Measurements from ENCODE around the gene PRKG1.

Gene PRKG1

GRCh38 chr10:51077507-51077906 is 3.2 kb downstream of the PRKG1 start:
- Histone ChIP-seq H2BK15ac (replicated peaks; ENCODE audit: low read depth) (no peak overlapping the region), H3K27me3 (ENCODE audit: insufficient read depth, low read length, poor library complexity) (no peaks in the 10 kb centered on the region), H4K5ac (ENCODE audit: low read length) (no peak overlapping the region), H2BK5ac (ENCODE audit: low read length) (no peak overlapping the region), H3K79me1 (ENCODE audit: low read length) (no peaks in the 10 kb centered on the region), H4K8ac (ENCODE audit: low read depth, low read length) (no peak overlapping the region), H3K36me3 (ENCODE audit: control insufficient read depth, insufficient read depth, low read length) (no peaks in the 10 kb centered on the region), H3K9ac (ENCODE audit: low read length) (no peak overlapping the region), H3K4me3 (ENCODE audit: low read length) (no peak overlapping the region), H3K27ac (ENCODE audit: low read depth, low read length) (no peak overlapping the region), H3K4ac (ENCODE audit: low read depth, low read length) (no peak overlapping the region), H3K23ac (ENCODE audit: low read length) (no peak overlapping the region), H3K56ac (ENCODE audit: low read length) (no peak overlapping the region), H3K79me2 (ENCODE audit: control insufficient read depth, insufficient read depth, low read length) (no peaks in the 10 kb centered on the region), H2AK5ac (ENCODE audit: low read length) (no peak overlapping the region), H3K4me2 (ENCODE audit: low read length) (no peak overlapping the region), H2BK120ac (ENCODE audit: low read depth, low read length) (no peak overlapping the region), H3K4me1 (ENCODE audit: control insufficient read depth, low read depth, low read length) (no peaks in the 10 kb centered on the region), H3K18ac (ENCODE audit: low read length) (no peak overlapping the region)
- DNase-seq, result no peak

GRCh38 chr10:51079331-51079730 is 5.0 kb downstream of the PRKG1 start:
- peak; percentile 67 for DNase-seq
- no peak overlapping the region for H3K56ac ChIP-seq (ENCODE audit: low read length)
- H3K4me1 ChIP-seq (ENCODE audit: control insufficient read depth, low read depth, low read length), result no peaks in the 10 kb centered on the region
- no peaks in the 10 kb centered on the region for H3K79me1 ChIP-seq (ENCODE audit: low read length)
- no peak overlapping the region for H2AK5ac ChIP-seq (ENCODE audit: low read length)
- WGBS (ENCODE audit: extremely low coverage, insufficient coverage, low lambda C conversion rate), result no CpG with 5 or more reads among the region's 1 CpG
- H4K5ac ChIP-seq (ENCODE audit: low read length), result no peak overlapping the region
- H3K9ac ChIP-seq (ENCODE audit: low read length), result no peak overlapping the region
- H2BK5ac ChIP-seq (ENCODE audit: low read length), result no peak overlapping the region
- no peak overlapping the region for H3K27ac ChIP-seq (ENCODE audit: low read depth, low read length)
- no peak overlapping the region for H4K8ac ChIP-seq (ENCODE audit: low read depth, low read length)
- H3K36me3 ChIP-seq (ENCODE audit: control insufficient read depth, insufficient read depth, low read length), result no peaks in the 10 kb centered on the region
- H3K4ac ChIP-seq (ENCODE audit: low read depth, low read length), result no peak overlapping the region
- no peaks in the 10 kb centered on the region for H3K27me3 ChIP-seq (ENCODE audit: insufficient read depth, low read length, poor library complexity)
- no peak overlapping the region for H2BK15ac ChIP-seq (replicated peaks; ENCODE audit: low read depth)
- no peak overlapping the region for H3K23ac ChIP-seq (ENCODE audit: low read length)
- H3K18ac ChIP-seq (ENCODE audit: low read length), result no peak overlapping the region
- no peak overlapping the region for H3K4me3 ChIP-seq (ENCODE audit: low read length)
- H3K4me2 ChIP-seq (ENCODE audit: low read length), result no peak overlapping the region
- no peak overlapping the region for H2BK120ac ChIP-seq (ENCODE audit: low read depth, low read length)
- no peaks in the 10 kb centered on the region for H3K79me2 ChIP-seq (ENCODE audit: control insufficient read depth, insufficient read depth, low read length)

- Histone ChIP-seq H3K27me3 (ENCODE audit: insufficient read depth, low read length, poor library complexity) (no peaks in the 10 kb centered on the region), H2BK5ac (ENCODE audit: low read length) (no peak overlapping the region), H2AK5ac (ENCODE audit: low read length) (no peak overlapping the region), H3K79me1 (ENCODE audit: low read length) (no peaks in the 10 kb centered on the region), H3K4me3 (ENCODE audit: low read length) (no peak overlapping the region), H2BK15ac (replicated peaks; ENCODE audit: low read depth) (no peak overlapping the region), H3K9ac (ENCODE audit: low read length) (no peak overlapping the region), H3K36me3 (ENCODE audit: control insufficient read depth, insufficient read depth, low read length) (no peaks in the 10 kb centered on the region), H4K8ac (ENCODE audit: low read depth, low read length) (no peak overlapping the region), H3K4me1 (ENCODE audit: control insufficient read depth, low read depth, low read length) (no peaks in the 10 kb centered on the region), H3K4ac (ENCODE audit: low read depth, low read length) (no peak overlapping the region), H3K79me2 (ENCODE audit: control insufficient read depth, insufficient read depth, low read length) (no peaks in the 10 kb centered on the region), H4K5ac (ENCODE audit: low read length) (no peak overlapping the region), H3K27ac (ENCODE audit: low read depth, low read length) (no peak overlapping the region), H3K4me2 (ENCODE audit: low read length) (no peak overlapping the region), H3K23ac (ENCODE audit: low read length) (no peak overlapping the region), H2BK120ac (ENCODE audit: low read depth, low read length) (no peak overlapping the region), H3K18ac (ENCODE audit: low read length) (no peak overlapping the region), H3K56ac (ENCODE audit: low read length) (no peak overlapping the region)
- DNase-seq, result peak; percentile 58
- WGBS (ENCODE audit: extremely low coverage, insufficient coverage, low lambda C conversion rate), result no CpG with 5 or more reads among the region's 3 CpGs
These were observed 5.5 kb downstream of the PRKG1 start for GRCh38 chr10:51079766-51080165.

- no peak overlapping the region for H2AK5ac ChIP-seq (ENCODE audit: low read length)
These were observed 6.2 kb downstream of the PRKG1 start for GRCh38 chr10:51080311-51081006.

GRCh38 chr10:51082857-51083256 is 8.6 kb downstream of the PRKG1 start:
- no peak overlapping the region for H3K4ac ChIP-seq (ENCODE audit: low read depth, low read length)
- no peak overlapping the region for H3K4me3 ChIP-seq (ENCODE audit: low read length)
- H3K56ac ChIP-seq (ENCODE audit: low read length), result no peak overlapping the region
- H3K9ac ChIP-seq (ENCODE audit: low read length), result no peak overlapping the region
- no peak overlapping the region for H2BK5ac ChIP-seq (ENCODE audit: low read length)
- H3K4me1 ChIP-seq (ENCODE audit: control insufficient read depth, low read depth, low read length), result no peaks in the 10 kb centered on the region
- H2BK120ac ChIP-seq (ENCODE audit: low read depth, low read length), result no peak overlapping the region
- H3K4me2 ChIP-seq (ENCODE audit: low read length), result no peak overlapping the region
- no peaks in the 10 kb centered on the region for H3K27me3 ChIP-seq (ENCODE audit: insufficient read depth, low read length, poor library complexity)
- no peak overlapping the region for H3K27ac ChIP-seq (ENCODE audit: low read depth, low read length)
- no peaks in the 10 kb centered on the region for H3K36me3 ChIP-seq (ENCODE audit: control insufficient read depth, insufficient read depth, low read length)
- no peak overlapping the region for H4K5ac ChIP-seq (ENCODE audit: low read length)
- H2AK5ac ChIP-seq (ENCODE audit: low read length), result no peak overlapping the region
- H3K79me2 ChIP-seq (ENCODE audit: control insufficient read depth, insufficient read depth, low read length), result no peaks in the 10 kb centered on the region
- no peak overlapping the region for H3K23ac ChIP-seq (ENCODE audit: low read length)
- peak overlapping the region; percentile 1 for H3K18ac ChIP-seq (ENCODE audit: low read length)
- H4K8ac ChIP-seq (ENCODE audit: low read depth, low read length), result no peak overlapping the region
- no peaks in the 10 kb centered on the region for H3K79me1 ChIP-seq (ENCODE audit: low read length)
- no peak for DNase-seq
- no peak overlapping the region for H2BK15ac ChIP-seq (replicated peaks; ENCODE audit: low read depth)

More at GRCh38 chr10:51080311-51081006, 6.2 kb downstream of the PRKG1 start:
- Histone ChIP-seq H3K23ac (ENCODE audit: low read length) (no peak overlapping the region), H3K79me1 (ENCODE audit: low read length) (no peaks in the 10 kb centered on the region), H3K27ac (ENCODE audit: low read depth, low read length) (no peak overlapping the region), H3K4me1 (ENCODE audit: control insufficient read depth, low read depth, low read length) (no peaks in the 10 kb centered on the region), H3K18ac (ENCODE audit: low read length) (no peak overlapping the region), H3K4me2 (ENCODE audit: low read length) (no peak overlapping the region), H4K5ac (ENCODE audit: low read length) (no peak overlapping the region), H3K9ac (ENCODE audit: low read length) (no peak overlapping the region), H3K27me3 (ENCODE audit: insufficient read depth, low read length, poor library complexity) (no peaks in the 10 kb centered on the region), H2BK15ac (replicated peaks; ENCODE audit: low read depth) (no peak overlapping the region), H2BK5ac (ENCODE audit: low read length) (no peak overlapping the region), H3K36me3 (ENCODE audit: control insufficient read depth, insufficient read depth, low read length) (no peaks in the 10 kb centered on the region), H3K4ac (ENCODE audit: low read depth, low read length) (no peak overlapping the region), H3K56ac (ENCODE audit: low read length) (peak overlapping the region; percentile 36), H4K8ac (ENCODE audit: low read depth, low read length) (no peak overlapping the region), H3K4me3 (ENCODE audit: low read length) (no peak overlapping the region), H2BK120ac (ENCODE audit: low read depth, low read length) (no peak overlapping the region), H3K79me2 (ENCODE audit: control insufficient read depth, insufficient read depth, low read length) (no peaks in the 10 kb centered on the region)
- WGBS (ENCODE audit: extremely low coverage, insufficient coverage, low lambda C conversion rate), result no CpG with 5 or more reads among the region's 5 CpGs
- DNase-seq, result no peak

- no CpG with 5 or more reads among the region's 6 CpGs for WGBS (ENCODE audit: extremely low coverage, insufficient coverage, low lambda C conversion rate)
- H3K79me2 ChIP-seq (ENCODE audit: control insufficient read depth, insufficient read depth, low read length), result no peaks in the 10 kb centered on the region
These were observed 9.1 kb downstream of the PRKG1 start for GRCh38 chr10:51083356-51083853.

More at GRCh38 chr10:51083356-51083853, 9.1 kb downstream of the PRKG1 start:
- Histone ChIP-seq H3K79me1 (ENCODE audit: low read length) (no peaks in the 10 kb centered on the region), H3K4me3 (ENCODE audit: low read length) (no peak overlapping the region), H4K8ac (ENCODE audit: low read depth, low read length) (no peak overlapping the region), H3K36me3 (ENCODE audit: control insufficient read depth, insufficient read depth, low read length) (no peaks in the 10 kb centered on the region), H3K56ac (ENCODE audit: low read length) (no peak overlapping the region), H3K27ac (ENCODE audit: low read depth, low read length) (no peak overlapping the region), H3K23ac (ENCODE audit: low read length) (no peak overlapping the region), H2BK120ac (ENCODE audit: low read depth, low read length) (no peak overlapping the region), H3K18ac (ENCODE audit: low read length) (peak overlapping the region; percentile 1), H2BK15ac (replicated peaks; ENCODE audit: low read depth) (no peak overlapping the region), H4K5ac (ENCODE audit: low read length) (no peak overlapping the region), H3K4me1 (ENCODE audit: control insufficient read depth, low read depth, low read length) (no peaks in the 10 kb centered on the region), H3K9ac (ENCODE audit: low read length) (no peak overlapping the region), H3K4ac (ENCODE audit: low read depth, low read length) (no peak overlapping the region), H3K27me3 (ENCODE audit: insufficient read depth, low read length, poor library complexity) (no peaks in the 10 kb centered on the region), H2BK5ac (ENCODE audit: low read length) (no peak overlapping the region), H3K4me2 (ENCODE audit: low read length) (no peak overlapping the region), H2AK5ac (ENCODE audit: low read length) (no peak overlapping the region)
- peak; percentile 87 for DNase-seq
